Astrocyte of the spinal cord (primary cell): ENCODE data around the gene CMYA5.

Experiments
- DNase-seq: peaks from one replicate; pipeline ENCODE4 v3.0.0; 2011; ENCODE audit warnings: low read depth, low spot score
- H3K4me3 ChIP-seq: 2 replicates; pipeline ENCODE4 v1.5.1; 2011; ENCODE audit warnings: low read depth, mild to moderate bottlenecking, low read length, moderate library complexity
- in situ Hi-C: cut with HindIII; loops from 2 replicates; pipeline ENCODE4 v1.10.0; 2017; ENCODE audit warnings: low sequenced_read_pairs
- TF ChIP-seq, protein P1 (sequence below): IDR thresholded peaks from 2 replicates; pipeline ENCODE4 v1.5.1; 2012; ENCODE audit warnings: low read depth, mild to moderate bottlenecking, low read length, inconsistent platforms

Gene CMYA5

DNA sequence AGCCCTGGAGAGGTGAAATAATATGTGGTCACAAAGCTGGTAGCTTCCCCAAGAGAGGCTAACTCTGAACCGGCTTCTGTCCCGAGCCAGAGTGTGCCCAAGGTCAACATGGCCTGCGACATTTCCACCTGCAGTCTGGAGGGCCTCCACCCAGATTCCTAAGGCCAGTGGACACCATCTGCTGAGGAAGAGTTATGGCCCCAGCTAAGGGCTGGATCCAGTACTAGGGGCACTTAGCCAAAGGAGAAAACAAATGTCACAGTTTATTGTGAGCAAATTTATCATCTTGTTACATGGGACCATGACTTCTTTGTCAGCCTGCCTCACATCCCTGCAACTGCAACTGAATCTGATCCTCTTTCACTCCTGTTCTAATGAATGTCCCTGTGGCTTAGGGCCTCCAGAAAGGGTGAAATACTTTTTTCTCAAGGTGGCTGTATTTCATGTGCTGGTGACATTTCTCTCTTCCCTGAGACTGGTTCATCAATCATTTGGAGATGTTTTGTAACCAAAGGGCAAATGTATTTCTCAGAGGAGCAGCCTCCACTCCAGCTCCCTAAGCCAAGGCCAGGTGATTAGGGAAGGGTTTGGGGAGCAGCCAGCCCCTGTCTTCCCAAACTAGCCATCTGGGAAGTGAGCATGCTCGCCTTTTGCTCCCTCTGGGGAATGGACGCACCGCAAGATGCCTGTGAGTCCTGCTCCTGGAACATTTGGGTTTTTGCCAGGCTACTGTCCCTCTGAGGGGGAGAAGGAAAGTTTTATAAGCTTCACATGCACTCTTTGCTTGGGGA lies 148.3 kb downstream of the CMYA5 start:
- TF ChIP-seq, protein P1, sequence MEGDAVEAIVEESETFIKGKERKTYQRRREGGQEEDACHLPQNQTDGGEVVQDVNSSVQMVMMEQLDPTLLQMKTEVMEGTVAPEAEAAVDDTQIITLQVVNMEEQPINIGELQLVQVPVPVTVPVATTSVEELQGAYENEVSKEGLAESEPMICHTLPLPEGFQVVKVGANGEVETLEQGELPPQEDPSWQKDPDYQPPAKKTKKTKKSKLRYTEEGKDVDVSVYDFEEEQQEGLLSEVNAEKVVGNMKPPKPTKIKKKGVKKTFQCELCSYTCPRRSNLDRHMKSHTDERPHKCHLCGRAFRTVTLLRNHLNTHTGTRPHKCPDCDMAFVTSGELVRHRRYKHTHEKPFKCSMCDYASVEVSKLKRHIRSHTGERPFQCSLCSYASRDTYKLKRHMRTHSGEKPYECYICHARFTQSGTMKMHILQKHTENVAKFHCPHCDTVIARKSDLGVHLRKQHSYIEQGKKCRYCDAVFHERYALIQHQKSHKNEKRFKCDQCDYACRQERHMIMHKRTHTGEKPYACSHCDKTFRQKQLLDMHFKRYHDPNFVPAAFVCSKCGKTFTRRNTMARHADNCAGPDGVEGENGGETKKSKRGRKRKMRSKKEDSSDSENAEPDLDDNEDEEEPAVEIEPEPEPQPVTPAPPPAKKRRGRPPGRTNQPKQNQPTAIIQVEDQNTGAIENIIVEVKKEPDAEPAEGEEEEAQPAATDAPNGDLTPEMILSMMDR: no peak
- no peak overlapping the region for H3K4me3 ChIP-seq
- no peak for DNase-seq
- in situ Hi-C loops: no loop called here

DNA sequence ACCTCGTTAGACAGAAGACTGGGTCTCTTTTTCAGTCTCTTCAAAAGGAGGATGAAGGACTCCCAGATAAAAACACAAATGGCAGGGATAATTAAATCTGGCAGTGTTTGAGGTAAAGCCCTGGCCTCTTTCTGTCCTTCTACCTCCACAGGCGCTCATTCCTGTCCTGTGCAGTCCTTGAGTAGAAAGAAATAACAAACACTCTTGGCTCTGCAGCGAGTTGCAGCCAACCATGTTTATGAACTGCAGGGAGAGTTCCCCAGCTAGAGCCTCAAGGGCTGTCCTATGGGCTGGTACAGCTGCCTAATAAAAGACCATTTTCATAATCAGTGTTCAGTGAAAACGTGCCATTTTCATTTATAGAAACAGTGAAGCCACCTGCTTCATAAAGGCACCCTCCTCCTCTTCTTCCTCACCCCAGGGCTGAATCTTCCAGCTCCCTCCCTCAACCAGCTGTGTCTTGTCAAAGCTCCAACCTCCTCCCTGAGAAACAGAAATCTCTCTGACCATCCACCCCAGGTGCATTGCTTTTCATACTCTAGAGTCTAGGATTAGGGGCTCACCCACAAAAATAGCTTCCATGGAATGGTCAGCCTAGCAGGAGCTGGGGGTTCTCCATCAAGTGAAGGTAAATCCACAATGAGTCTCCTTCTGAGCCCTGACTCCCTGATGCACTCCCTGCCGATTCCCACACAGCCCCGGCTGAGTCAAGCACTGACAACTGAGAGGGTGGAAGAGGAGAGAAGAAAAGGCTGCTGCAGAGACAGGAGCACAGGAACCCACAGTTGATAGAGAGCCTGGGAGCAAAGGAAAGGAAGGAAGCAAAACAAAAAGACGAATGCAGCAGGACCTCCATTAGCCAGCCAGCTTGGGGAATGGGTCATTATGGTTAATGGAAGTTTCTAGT lies 150.7 kb downstream of the CMYA5 start:
- in situ Hi-C loops: no loop called here
- TF ChIP-seq, protein P1: no peak
- no peak for DNase-seq
- H3K4me3 ChIP-seq: no peak overlapping the region

- TF ChIP-seq, protein P1: no peak
- H3K4me3 ChIP-seq: no peak overlapping the region
- no peak for DNase-seq
- in situ Hi-C loops: no loop called here
Measured at GRCh38 chr5:79841172-79841571, 151.5 kb downstream of the CMYA5 start.

GRCh38 chr5:79842006-79842881 lies 152.6 kb downstream of the CMYA5 start:
- in situ Hi-C loops: no loop called here
- no peak for DNase-seq

GRCh38 chr5:79842991-79843390 lies 153.4 kb downstream of the CMYA5 start:
- no peak for DNase-seq
- TF ChIP-seq, protein P1: no peak
- H3K4me3 ChIP-seq: no peak overlapping the region
- in situ Hi-C loops: no loop called here

More at GRCh38 chr5:79842006-79842881, 152.6 kb downstream of the CMYA5 start:
- TF ChIP-seq, protein P1: no peak
- no peak overlapping the region for H3K4me3 ChIP-seq
